ENCODE results near the gene C2CD3.

C2CD3 gene

DNA sequence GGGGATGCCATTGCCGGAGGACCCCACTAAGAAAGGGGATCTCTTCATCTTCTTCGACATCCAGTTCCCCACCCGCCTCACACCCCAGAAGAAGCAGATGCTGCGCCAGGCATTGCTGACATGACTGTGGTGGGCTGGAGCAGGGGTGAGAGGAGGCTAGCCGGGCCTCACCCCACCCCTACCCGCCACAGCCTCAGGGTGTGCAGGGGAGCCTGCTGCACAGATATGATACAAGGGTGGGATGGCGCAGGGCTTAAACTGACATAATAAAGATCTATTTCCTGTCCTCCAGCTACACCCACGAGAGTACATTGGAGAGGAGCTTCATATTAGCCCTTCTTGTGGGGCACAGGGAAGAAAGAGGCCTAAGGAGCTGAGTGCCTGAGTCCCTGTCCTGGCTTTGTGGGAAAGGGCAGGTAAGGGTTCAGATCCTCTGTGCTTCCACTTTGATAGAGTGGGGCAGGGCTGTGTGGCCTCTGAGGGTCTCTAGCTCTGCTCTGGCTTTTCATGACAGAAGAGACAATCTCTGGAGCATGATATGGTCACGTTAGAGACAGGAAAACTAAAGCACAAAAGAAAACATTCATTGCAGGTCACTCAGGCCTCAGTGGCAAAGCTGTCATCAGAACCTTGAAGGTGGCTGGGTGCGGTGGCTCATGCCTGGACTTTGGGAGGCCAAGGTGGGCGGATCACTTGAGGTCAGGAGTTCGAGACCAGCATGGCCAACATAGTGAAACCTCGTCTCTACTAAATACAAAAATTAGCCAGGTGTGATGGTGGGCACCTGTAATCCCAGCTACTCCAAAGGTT lies 200.6 kb downstream of the C2CD3 start:
- DNase-seq = peak in 1 of 2 donors; percentile 35
- Mint-ChIP-seq H3K27ac (peak overlapping the region; percentile 77 to 79), H3K4me3 (no peak overlapping the region), H3K4me1 (peaks cover 87% of the 10 kb centered on the region), H3K27me3 (no peaks in the 10 kb centered on the region), H3K9me3 (no peaks in the 10 kb centered on the region)
- peak; percentile 55 for ATAC-seq

DNA sequence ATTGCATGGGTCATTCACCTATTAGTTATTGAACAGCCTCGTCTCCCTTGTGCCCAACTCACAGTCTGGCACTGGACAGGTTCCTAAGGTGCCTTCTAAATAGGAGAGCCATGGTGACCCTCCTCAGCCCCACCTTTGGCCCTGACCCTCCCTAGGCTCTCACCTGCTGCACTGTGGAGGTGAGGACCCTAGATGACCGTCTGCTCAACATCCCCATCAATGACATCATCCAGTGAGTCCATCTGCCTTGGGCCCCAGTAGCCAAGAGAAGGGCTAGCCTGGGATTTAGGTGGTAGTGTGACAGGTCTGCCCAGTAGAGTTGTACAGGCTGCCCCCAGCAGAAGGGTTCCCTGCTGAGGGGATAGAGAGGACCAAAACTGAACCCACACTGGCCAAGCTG lies 201.7 kb downstream of the C2CD3 start:
- no peaks in the 10 kb centered on the region for H3K27me3 Mint-ChIP-seq
- ATAC-seq (no peak), DNase-seq (no peak)
- H3K9me3 Mint-ChIP-seq = no peaks in the 10 kb centered on the region
- no peak overlapping the region for H3K27ac Mint-ChIP-seq
- peaks cover 87% of the 10 kb centered on the region for H3K4me1 Mint-ChIP-seq
- no peak overlapping the region for H3K4me3 Mint-ChIP-seq

DNA sequence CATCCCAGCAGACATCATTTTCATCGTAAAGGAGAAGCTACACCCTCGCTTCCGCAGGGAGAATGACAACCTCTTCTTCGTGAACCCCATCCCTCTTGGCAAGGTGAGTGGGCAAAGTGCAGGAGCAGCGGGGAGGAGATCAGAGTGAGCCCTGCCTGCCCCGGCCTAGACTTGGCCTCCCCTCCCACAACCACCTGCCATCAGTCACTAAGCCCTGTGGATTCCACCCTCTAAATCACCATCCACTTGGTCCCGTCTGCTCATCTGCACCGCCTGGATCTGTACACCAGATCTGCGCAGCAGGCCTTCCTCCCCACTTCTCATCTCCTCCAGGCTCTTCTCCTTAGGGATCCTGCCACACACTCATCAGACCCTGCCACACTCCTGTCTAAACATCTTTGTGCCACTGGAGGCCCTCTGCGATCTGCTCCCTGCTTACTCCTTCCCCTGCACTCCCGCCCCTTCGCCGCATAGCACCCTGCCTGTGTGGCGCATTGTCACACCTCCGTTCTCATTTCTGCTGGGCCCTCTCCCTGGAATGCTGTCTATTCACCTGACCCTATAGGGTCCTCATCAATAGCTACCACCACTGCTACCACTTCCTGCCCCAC lies 202.3 kb downstream of the C2CD3 start:
- peaks cover 85% of the 10 kb centered on the region for H3K4me1 Mint-ChIP-seq
- DNase-seq (no peak), ATAC-seq (no peak)
- H3K27me3 Mint-ChIP-seq = no peaks in the 10 kb centered on the region
- peak overlapping the region in 1 of 2 donors; percentile 54 for H3K27ac Mint-ChIP-seq
- H3K9me3 Mint-ChIP-seq = no peaks in the 10 kb centered on the region
- no peak overlapping the region for H3K4me3 Mint-ChIP-seq

- no peaks in the 10 kb centered on the region for H3K9me3 Mint-ChIP-seq
- peaks cover 58% of the 10 kb centered on the region for H3K4me1 Mint-ChIP-seq
- no peak for ATAC-seq
- peak overlapping the region in 1 of 2 donors; percentile 72 for H3K27ac Mint-ChIP-seq
- H3K27me3 Mint-ChIP-seq = no peaks in the 10 kb centered on the region
- H3K4me3 Mint-ChIP-seq = no peak overlapping the region
- no peak for DNase-seq
These were observed 205.1 kb downstream of the C2CD3 start for GRCh38 chr11:73965764-73966121.

GRCh38 chr11:73965076-73965763 lies 205.6 kb downstream of the C2CD3 start:
- no peak for ATAC-seq
- Mint-ChIP-seq H3K27ac (peak overlapping the region in 1 of 2 donors; percentile 72), H3K4me1 (peaks cover 53% of the 10 kb centered on the region)

GRCh38 chr11:73963861-73964260 lies 206.9 kb downstream of the C2CD3 start:
- Mint-ChIP-seq H3K4me1 (peaks cover 39% of the 10 kb centered on the region), H3K27ac (peak overlapping the region in 1 of 2 donors; percentile 35), H3K9me3 (no peaks in the 10 kb centered on the region), H3K4me3 (peak overlapping the region in 1 of 2 donors; percentile 13), H3K27me3 (no peaks in the 10 kb centered on the region)
- DNase-seq (no peak), ATAC-seq (no peak)

More at GRCh38 chr11:73965076-73965763, 205.6 kb downstream of the C2CD3 start:
- DNase-seq = no peak
- H3K27me3 Mint-ChIP-seq = no peaks in the 10 kb centered on the region
- no peaks in the 10 kb centered on the region for H3K9me3 Mint-ChIP-seq
- peak overlapping the region in 1 of 2 donors; percentile 56 for H3K4me3 Mint-ChIP-seq

Data from stimulated activated naive CD8-positive, alpha-beta T cell treated with anti-CD3 and anti-CD28 coated beads, Interleukin-15, amount 100 ng/mL, for 72 hours (primary cell).